Activated T-cell treated with anti-CD3 and anti-CD28 coated beads for 4 hours (primary cell): ENCODE results near the gene MICA.
A peak's percentile ranks its signal among the peaks of the same experiment; 100 is the strongest.
"Not testable (repeated sequence)": the region's sequence is repeated elsewhere in the genome, so short reads cannot be mapped to it uniquely, and the experiment has no call there.

ENCODE experiments used
- DNase-seq: peaks from one replicate; pipeline ENCODE4 v3.0.0-alpha.2; 2020

The MICA gene

GRCh38 chr6:31385041-31385440 is 18.4 kb upstream of the MICA start:
- DNase-seq = no peak

GRCh38 chr6:31386099-31386498 is 17.3 kb upstream of the MICA start:
- no peak for DNase-seq

- no peak for DNase-seq
Measured at GRCh38 chr6:31386977-31387376, 16.4 kb upstream of the MICA start.

DNA sequence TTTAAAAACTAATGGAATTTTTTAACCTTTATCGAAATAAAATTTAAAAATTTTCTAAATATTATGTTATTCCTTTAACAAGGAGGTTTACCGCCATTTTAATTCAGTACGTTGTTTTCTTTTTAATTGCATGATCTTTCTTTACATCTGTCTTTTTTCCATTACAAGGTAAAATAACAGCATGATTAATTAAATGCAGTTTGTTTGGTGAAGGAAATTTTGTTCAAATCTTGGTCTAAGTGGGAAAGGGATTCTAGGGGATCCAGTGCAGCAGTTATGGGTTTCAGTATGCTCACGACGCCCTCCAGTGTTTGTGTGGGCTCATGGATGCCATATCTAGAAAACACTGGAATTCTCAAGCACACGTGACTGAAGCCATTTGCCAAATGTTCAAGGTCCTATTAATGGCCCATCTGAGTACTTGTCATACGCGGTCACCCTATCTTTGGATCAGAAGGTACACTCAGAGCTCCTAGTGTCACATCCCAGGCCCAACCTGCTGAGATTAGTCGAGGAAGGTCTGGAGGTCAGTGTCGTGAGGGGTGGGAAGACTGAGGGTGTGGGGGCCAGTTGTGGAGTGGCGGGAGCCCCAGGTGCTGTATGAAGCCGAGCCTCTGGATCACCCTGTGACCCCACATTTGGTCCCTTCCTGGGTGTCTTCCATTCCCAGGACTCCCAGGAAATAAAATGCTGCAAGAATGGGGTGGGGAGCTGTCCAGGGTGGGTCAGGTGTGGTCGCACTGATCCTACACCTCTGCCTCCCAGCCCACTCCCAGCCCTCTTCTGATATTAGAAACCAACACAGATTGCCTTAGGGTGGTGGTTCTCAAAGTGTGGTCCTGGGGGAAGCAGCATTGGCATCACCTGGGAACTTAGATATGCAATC is 14.2 kb upstream of the MICA start:
- DNase-seq = not testable (repeated sequence)

DNA sequence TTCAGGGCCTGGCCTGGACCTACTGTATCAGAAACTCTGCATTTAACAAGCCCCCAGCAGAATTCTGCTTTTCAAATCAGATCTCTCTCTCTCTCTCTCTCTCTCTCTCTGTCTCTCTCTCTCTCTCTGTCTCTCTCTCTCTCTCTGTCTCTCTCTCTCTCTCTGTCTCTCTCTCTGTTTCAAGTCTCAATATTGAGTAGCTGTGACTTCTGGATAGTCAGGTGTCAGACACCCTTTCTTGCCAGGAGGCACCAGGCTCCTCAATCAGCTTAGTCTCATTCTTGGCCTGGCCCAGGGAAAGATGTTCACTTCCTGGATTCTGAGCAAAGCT is 13.6 kb upstream of the MICA start:
- not testable (repeated sequence) for DNase-seq

DNA sequence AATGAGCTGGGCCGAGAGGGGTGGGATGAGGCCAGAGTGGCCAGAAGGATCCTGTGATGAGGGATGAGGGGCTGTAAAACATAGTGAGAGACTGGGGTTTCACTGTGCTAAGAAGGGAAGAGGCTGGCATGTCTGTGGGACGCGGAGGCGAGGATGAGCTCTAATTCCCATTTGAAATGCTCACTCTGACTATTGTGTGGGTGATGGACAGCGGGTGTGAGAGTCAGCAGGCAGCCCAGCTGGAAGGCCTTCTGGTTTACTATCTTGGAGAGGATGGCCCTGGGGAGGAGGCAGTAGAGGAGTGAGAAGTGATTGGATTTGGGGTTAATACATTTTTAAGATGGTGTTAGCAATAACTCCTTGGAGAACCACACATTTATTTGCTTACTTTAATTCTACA is 9.5 kb upstream of the MICA start:
- no peak for DNase-seq

- DNase-seq = no peak
Measured at GRCh38 chr6:31394381-31394780, 9.0 kb upstream of the MICA start.

GRCh38 chr6:31395832-31396231 is 7.6 kb upstream of the MICA start:
- DNase-seq = no peak

DNA sequence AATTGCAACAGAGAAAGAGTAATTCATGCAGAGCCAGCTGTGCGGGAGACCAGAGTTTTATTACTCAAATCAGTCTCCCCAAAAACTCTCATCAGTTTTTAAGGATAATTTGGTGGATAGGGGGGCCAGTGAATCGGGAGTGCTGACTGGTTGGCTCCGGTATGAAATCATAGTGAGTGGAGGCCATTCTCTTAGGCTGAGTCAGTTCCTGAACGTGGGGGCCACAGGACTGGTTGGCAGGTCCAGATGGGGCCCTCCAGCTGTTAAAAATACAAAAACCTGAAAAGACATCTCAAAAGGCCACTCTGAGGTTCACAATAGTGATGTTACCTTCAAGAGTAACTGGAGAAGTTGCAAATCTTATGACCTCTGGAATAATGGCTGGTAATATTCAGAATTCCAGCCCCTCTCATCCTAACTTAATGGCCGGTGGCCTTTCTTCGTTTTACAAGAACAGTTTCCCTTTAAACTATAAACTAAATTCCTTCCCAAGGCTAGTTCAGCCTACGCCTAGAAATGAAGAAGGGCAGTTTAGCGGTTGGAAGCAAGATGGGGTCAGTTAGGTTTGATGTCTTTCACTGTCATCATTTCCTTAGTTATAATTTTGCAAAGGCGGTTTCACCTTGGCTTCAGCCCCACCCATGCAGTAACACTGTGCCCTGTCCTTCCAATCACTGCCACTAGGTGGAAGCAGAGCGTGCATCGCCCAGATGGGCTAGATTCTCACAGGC is 6.8 kb upstream of the MICA start:
- peak; percentile 89 for DNase-seq

DNA sequence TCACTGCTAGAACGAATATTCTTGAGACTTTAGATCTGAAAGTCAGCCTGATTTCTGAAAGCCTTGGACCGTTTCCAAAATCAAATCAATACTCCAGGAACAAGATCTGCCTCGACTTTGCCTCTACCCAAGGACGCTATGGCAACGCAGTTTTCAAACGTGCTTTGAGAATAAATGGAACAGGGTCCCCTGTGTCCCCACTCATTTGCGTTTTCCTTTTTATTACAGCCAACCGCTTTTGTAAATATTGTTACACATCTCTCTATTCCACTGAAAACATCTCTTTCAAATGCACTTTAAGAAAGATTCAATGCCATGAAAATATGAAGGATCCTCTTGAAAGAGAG is 6.3 kb upstream of the MICA start:
- not testable (repeated sequence) for DNase-seq

- no peak for DNase-seq
Measured at GRCh38 chr6:31397901-31398525, 5.4 kb upstream of the MICA start.

- DNase-seq = peak; percentile 60
Measured at GRCh38 chr6:31399589-31400466, 3.6 kb upstream of the MICA start.

GRCh38 chr6:31400467-31401289 is 2.7 kb upstream of the MICA start:
- DNase-seq = peak; percentile 66

DNA sequence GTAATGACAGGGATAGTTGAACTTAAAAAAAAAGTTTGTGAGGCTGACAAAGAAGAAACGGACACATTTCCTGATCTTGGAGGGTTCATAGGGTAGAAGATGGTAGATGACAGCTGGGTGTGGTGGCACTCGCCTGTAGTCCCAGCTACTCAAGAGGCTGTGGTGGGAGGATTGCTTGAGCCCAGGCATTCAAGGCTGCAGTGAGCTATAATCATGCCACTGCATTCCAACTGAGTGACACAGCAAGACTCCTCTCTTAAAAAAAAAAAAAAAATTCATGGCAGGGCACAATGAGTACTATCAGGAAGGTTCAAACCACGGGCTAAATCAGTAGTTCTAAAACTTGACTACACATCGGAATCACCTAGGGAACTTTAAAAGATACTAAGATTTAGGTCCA is 2.0 kb upstream of the MICA start:
- no peak for DNase-seq

GRCh38 chr6:31402324-31403282 is 792 bp upstream of the MICA start:
- peak; percentile 12 for DNase-seq

DNA sequence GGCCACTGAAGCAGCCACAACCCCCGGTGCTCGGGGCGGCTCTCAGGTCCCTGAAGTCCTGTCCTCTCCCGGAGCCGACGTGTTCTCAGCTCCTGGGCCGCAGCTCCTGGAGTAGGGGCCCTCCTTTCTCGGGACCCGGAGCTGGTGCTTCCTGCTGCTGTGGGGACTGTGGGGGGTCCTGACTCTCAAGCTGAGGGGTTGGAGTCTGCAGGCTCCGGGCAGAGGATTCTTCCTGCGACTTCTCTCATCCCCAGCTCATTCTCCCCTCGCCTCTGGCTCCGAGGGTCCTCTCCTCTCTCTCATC is 618 bp downstream of the MICA start:
- DNase-seq = not testable (repeated sequence)

DNA sequence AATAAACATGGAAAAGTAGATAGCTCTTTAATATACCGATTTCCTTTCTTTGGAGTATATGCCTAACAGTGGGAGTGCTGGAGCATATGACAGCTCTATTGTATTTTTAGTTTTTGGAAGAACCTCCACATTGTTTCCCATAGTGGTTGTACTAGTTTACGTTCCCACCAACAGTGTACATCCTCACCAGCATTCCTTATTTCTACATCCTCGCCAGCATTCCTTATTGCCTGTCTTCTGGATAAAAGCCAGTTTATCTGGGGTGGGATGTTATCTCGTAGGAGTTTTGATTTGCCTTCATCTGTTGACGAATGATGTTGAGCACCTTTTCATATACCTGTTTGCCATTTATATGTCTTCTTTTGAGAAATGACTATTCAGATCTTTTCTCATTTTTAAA is 2.6 kb downstream of the MICA start:
- no peak for DNase-seq

DNA sequence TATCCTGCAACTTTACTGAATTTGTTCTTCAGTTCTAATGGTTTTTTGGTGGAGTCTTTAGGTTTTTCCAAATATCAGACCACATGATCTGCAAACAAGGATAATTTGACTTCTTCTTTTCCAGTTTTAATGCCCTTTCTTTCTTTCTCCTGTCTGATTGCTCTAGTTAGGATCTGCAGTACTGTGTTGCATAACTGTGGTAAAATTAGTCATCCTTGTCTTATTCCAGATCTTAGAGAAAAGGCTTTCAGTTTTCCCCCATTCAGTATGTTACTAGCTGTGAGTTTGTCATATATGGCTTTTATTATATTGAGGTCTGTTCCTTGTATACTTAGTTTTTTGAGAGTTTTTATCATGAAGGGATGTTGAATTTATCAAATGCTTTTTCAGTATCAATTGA is 4.3 kb downstream of the MICA start:
- DNase-seq = no peak

DNA sequence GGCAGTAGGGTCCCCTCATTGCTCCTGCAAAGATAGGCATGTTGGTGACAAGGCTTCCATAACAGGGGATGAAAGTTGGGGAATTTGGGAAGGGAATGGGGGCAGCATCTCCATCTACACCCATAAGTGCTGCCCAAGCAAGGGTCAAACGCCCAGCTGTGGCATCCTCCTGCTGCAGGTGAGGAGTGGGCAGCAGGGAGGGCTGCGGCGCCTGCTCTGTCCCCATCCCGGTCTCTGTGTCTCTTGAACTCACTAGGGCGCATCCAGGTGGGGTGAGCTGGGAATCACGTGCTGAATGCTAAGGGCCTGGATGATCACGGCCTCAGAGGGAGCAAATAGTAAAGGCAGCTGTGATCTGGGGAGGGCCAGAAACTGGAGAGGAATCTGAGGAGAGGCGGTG is 9.1 kb downstream of the MICA start:
- DNase-seq = no peak

GRCh38 chr6:31414148-31414770 is 10.9 kb downstream of the MICA start:
- not testable (repeated sequence) for DNase-seq
